Measurements from ENCODE around the gene NAV2. TPM values are rescaled to one million over a fixed set of nuclear protein-coding genes. Genes with fewer than 3 reads are reported as not detected.

The NAV2 gene
- total and polyA plus RNA-seq, 4 donors = 5.0 to 250 (median 51.4) TPM

DNA sequence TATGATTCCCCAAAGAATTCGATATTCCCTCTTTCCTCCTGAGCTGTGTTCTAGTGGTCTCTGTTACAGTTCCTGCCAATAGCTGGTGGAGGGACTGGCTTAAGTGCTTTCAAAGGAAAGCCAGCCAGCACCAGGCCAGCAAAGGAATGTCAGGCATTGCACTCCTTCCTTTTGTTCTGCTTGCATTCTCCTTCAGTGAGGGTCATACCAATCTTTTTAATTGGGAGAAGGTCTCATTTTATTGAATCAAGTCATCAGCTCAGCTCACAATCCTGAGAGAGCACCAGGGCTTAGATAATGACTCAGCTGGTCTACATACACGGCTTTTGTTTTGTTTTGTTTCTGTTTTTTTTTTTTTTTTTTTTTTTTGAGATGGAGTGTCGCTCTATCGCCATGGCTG is 222.9 kb downstream of the NAV2 start:
- WGBS, 2 donors = 8 to 9% methylated on average over 3 to 4 of the region's 4 CpGs

DNA sequence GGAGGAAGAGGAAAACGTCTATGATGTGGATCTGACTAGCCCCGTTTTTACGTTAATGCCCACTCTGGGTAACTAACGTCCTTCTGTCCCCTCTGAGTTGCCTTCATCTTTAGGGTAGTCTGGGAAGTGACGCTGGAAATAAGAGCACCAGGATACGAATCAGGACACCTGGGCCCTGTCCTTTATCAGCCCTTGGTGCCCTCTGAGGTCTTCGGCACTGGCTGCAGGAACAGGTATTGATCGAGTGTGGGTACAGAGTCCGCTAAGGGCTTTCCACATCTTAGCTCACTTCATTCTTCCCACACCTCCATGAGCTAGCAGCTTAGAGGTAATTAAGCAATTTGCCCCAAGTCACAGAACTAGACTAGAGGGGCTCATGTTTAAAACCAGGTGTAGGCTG is 223.8 kb downstream of the NAV2 start:
- Histone ChIP-seq H3K9me3 (ENCODE audit: control insufficient read depth, low read length) (no peaks in the 10 kb centered on the region), H3K36me3 (ENCODE audit: control insufficient read depth in 1 of 2, insufficient read depth in 2 of 2, low read length in 1 of 2) (peaks cover 5 to 10% of the 10 kb centered on the region in 2 donors), H3K27ac (ENCODE audit: low read depth in 1 of 2, low read length in 2 of 2) (no peak overlapping the region), H3K4me3 (ENCODE audit: low read length in 2 of 2) (no peak overlapping the region), H3K4me1 (ENCODE audit: control insufficient read depth in 1 of 2, insufficient read depth in 2 of 2, low read length in 2 of 2) (peaks cover 2 to 6% of the 10 kb centered on the region in 2 donors), H3K27me3 (ENCODE audit: control insufficient read depth in 1 of 2, insufficient read depth in 2 of 2, low read length in 1 of 2) (no peaks in the 10 kb centered on the region)
- intact Hi-C loops (cut with DNase I) = no loop called here
- no peak for DNase-seq
- WGBS, 2 donors = 83 to 84% methylated on average over 9 of the region's 9 CpGs
- no peak for ATAC-seq (ENCODE audit: low FRiP score)

More for the DNA sequence above, 222.9 kb downstream of the NAV2 start:
- Histone ChIP-seq H3K27ac (ENCODE audit: low read depth in 1 of 2, low read length in 2 of 2) (peak overlapping the region in 1 of 2 donors; percentile 34), H3K36me3 (ENCODE audit: control insufficient read depth in 1 of 2, insufficient read depth in 2 of 2, low read length in 1 of 2) (peaks cover 5 to 7% of the 10 kb centered on the region in 2 donors), H3K9me3 (ENCODE audit: control insufficient read depth, low read length) (no peaks in the 10 kb centered on the region), H3K4me1 (ENCODE audit: control insufficient read depth in 1 of 2, insufficient read depth in 2 of 2, low read length in 2 of 2) (peaks cover 4 to 12% of the 10 kb centered on the region in 2 donors), H3K27me3 (ENCODE audit: control insufficient read depth in 1 of 2, insufficient read depth in 2 of 2, low read length in 1 of 2) (no peaks in the 10 kb centered on the region), H3K4me3 (ENCODE audit: low read length in 2 of 2) (no peak overlapping the region)
- intact Hi-C loops (cut with DNase I) = no loop called here
- DNase-seq (no peak), ATAC-seq (ENCODE audit: low FRiP score) (no peak)

DNA sequence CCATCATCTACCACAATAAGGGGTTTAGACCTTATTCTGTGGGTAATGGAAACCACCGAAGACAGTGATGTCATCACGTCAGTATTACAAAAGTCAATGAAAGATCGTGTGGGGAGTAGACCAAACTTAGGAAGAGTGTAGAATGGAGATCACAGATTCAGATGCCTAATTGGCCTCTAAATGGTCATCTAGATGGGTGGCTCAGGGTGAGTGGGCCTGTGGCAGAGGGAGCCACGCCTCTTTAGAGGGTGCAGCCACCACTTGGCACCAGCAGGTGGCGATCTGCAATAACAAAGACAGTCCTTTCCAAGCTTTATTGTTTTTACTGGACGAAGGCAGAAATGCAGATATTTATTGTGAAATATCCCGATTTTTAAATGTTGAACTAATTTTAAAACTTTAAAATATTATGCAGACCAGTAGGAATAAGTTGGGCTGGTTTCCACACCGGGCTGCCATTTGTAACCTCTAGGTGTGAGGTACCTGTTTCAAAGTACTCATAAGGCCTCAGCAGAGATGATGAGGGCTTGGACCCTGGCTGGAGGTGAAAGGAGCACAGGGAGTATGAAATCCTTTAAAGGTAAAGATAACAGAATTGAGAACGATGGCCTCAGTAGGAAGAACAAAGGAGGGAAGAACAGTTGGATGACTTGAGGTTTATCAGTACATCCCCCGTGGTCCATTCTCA is 225.7 kb downstream of the NAV2 start:
- Histone ChIP-seq H3K36me3 (ENCODE audit: control insufficient read depth in 1 of 2, insufficient read depth in 2 of 2, low read length in 1 of 2) (peaks cover 5 to 17% of the 10 kb centered on the region in 2 donors), H3K4me3 (ENCODE audit: low read length in 2 of 2) (no peak overlapping the region), H3K9me3 (ENCODE audit: control insufficient read depth, low read length) (no peaks in the 10 kb centered on the region), H3K27ac (ENCODE audit: low read depth in 1 of 2, low read length in 2 of 2) (no peak overlapping the region), H3K27me3 (ENCODE audit: control insufficient read depth in 1 of 2, insufficient read depth in 2 of 2, low read length in 1 of 2) (no peaks in the 10 kb centered on the region), H3K4me1 (ENCODE audit: control insufficient read depth in 1 of 2, insufficient read depth in 2 of 2, low read length in 2 of 2) (peaks cover 2 to 6% of the 10 kb centered on the region in 2 donors)
- DNase-seq (peak; percentile 69 to 83), ATAC-seq (ENCODE audit: low FRiP score) (peak; percentile 80)
- WGBS, 2 donors = 39% methylated on average over 10 of the region's 10 CpGs
- intact Hi-C loops (cut with DNase I) = no loop called here

GRCh38 chr11:19938866-19939265 is 226.2 kb downstream of the NAV2 start:
- Histone ChIP-seq H3K27ac (ENCODE audit: low read depth in 1 of 2, low read length in 2 of 2) (no peak overlapping the region), H3K27me3 (ENCODE audit: control insufficient read depth in 1 of 2, insufficient read depth in 2 of 2, low read length in 1 of 2) (no peaks in the 10 kb centered on the region), H3K36me3 (ENCODE audit: control insufficient read depth in 1 of 2, insufficient read depth in 2 of 2, low read length in 1 of 2) (peaks cover 5 to 17% of the 10 kb centered on the region in 2 donors), H3K4me1 (ENCODE audit: control insufficient read depth in 1 of 2, insufficient read depth in 2 of 2, low read length in 2 of 2) (peaks cover 2 to 6% of the 10 kb centered on the region in 2 donors), H3K4me3 (ENCODE audit: low read length in 2 of 2) (no peak overlapping the region), H3K9me3 (ENCODE audit: control insufficient read depth, low read length) (no peaks in the 10 kb centered on the region)
- ATAC-seq (ENCODE audit: low FRiP score) = no peak
- WGBS, 2 donors = 57 to 67% methylated on average over 4 of the region's 4 CpGs
- intact Hi-C loops (cut with DNase I) = no loop called here
- no peak for DNase-seq

- no peak for ATAC-seq (ENCODE audit: low FRiP score)
- Histone ChIP-seq H3K4me3 (ENCODE audit: low read length in 2 of 2) (no peak overlapping the region), H3K4me1 (ENCODE audit: control insufficient read depth in 1 of 2, insufficient read depth in 2 of 2, low read length in 2 of 2) (peaks cover 2 to 6% of the 10 kb centered on the region in 2 donors), H3K27me3 (ENCODE audit: control insufficient read depth in 1 of 2, insufficient read depth in 2 of 2, low read length in 1 of 2) (no peaks in the 10 kb centered on the region), H3K27ac (ENCODE audit: low read depth in 1 of 2, low read length in 2 of 2) (no peak overlapping the region), H3K36me3 (ENCODE audit: control insufficient read depth in 1 of 2, insufficient read depth in 2 of 2, low read length in 1 of 2) (peaks cover 5 to 15% of the 10 kb centered on the region in 2 donors), H3K9me3 (ENCODE audit: control insufficient read depth, low read length) (no peaks in the 10 kb centered on the region)
- WGBS, 2 donors = 68 to 80% methylated on average over 9 of the region's 9 CpGs
- no peak for DNase-seq
- intact Hi-C loops (cut with DNase I) = no loop called here
Measured at GRCh38 chr11:19939415-19939929, 226.8 kb downstream of the NAV2 start.

GRCh38 chr11:19940831-19941230 is 228.2 kb downstream of the NAV2 start:
- 69 to 72% methylated on average over 6 of the region's 6 CpGs for WGBS, 2 donors
- Histone ChIP-seq H3K27ac (ENCODE audit: low read depth in 1 of 2, low read length in 2 of 2) (no peak overlapping the region), H3K36me3 (ENCODE audit: control insufficient read depth in 1 of 2, insufficient read depth in 2 of 2, low read length in 1 of 2) (peaks cover 2 to 15% of the 10 kb centered on the region in 2 donors), H3K4me3 (ENCODE audit: low read length in 2 of 2) (no peak overlapping the region), H3K4me1 (ENCODE audit: control insufficient read depth in 1 of 2, insufficient read depth in 2 of 2, low read length in 2 of 2) (no peaks in the 10 kb centered on the region), H3K27me3 (ENCODE audit: control insufficient read depth in 1 of 2, insufficient read depth in 2 of 2, low read length in 1 of 2) (no peaks in the 10 kb centered on the region), H3K9me3 (ENCODE audit: control insufficient read depth, low read length) (no peaks in the 10 kb centered on the region)
- DNase-seq (no peak), ATAC-seq (ENCODE audit: low FRiP score) (no peak)
- intact Hi-C loops (cut with DNase I) = no loop called here

DNA sequence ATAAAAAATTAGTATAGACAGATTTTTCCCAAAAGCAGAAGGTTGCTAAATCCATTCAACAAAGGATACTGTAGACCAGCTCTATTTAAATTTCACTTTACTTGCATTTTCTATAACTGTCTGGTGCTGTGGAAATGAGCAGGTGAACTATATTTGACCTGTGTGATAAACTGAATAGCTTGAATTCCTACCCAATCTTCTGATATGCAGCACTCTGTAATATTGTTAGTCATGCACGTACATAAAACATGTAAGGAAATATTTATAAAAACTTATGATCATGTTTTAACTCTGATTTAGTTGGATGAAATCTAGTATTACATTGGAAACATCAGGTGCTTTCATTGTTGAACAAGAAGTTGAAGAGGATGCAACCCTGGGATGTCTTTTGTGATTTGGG is 234.0 kb downstream of the NAV2 start:
- Histone ChIP-seq H3K27me3 (ENCODE audit: control insufficient read depth in 1 of 2, insufficient read depth in 2 of 2, low read length in 1 of 2) (no peaks in the 10 kb centered on the region), H3K27ac (ENCODE audit: low read depth in 1 of 2, low read length in 2 of 2) (no peak overlapping the region), H3K4me1 (ENCODE audit: control insufficient read depth in 1 of 2, insufficient read depth in 2 of 2, low read length in 2 of 2) (peaks cover 0 to 3% of the 10 kb centered on the region in 2 donors), H3K4me3 (ENCODE audit: low read length in 2 of 2) (no peak overlapping the region), H3K36me3 (ENCODE audit: control insufficient read depth in 1 of 2, insufficient read depth in 2 of 2, low read length in 1 of 2) (peaks cover 8 to 20% of the 10 kb centered on the region in 2 donors), H3K9me3 (ENCODE audit: control insufficient read depth, low read length) (no peaks in the 10 kb centered on the region)
- ATAC-seq (ENCODE audit: low FRiP score) (no peak), DNase-seq (no peak)
- intact Hi-C loops (cut with DNase I) = loop anchor here in 1 of 2 donors (5.0 kb wide), 1 partner anchor 181 kb away; no protein-coding TSS in a partner anchor
- 10 to 15% methylated on average over 1 of the region's 1 CpG for WGBS, 2 donors

DNA sequence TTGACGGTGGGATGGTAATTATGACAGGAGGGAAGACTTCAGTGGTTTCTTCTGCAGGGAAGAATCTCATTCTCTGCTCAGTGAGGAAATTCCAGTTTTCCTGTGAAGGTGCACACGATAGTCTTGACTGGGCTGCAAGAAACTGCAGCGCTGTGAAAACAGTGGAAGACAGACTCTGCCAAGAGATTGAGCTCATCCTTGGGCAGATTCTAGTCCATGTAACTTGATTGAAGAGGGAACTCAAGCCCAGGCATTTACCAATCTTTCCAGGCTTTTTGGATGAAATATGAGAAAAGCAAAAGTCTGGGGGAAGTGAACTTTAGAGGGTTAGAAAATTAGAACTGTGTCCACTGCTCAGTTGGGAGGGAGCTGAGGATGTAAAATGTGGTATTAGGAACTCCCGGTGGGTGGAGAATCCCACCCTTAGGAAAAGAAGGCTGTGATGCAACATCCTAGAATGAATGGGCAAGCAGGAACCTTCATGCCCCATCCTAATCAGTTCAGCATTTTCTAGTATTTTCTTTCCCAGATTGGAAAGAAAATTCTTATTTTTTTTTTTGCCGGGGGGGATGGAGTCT is 235.0 kb downstream of the NAV2 start:
- DNase-seq = no peak
- ATAC-seq (ENCODE audit: low FRiP score) = peak; percentile 47
- no peaks in the 10 kb centered on the region for H3K9me3 ChIP-seq (ENCODE audit: control insufficient read depth, low read length)
- H3K36me3 ChIP-seq (ENCODE audit: control insufficient read depth in 1 of 2, insufficient read depth in 2 of 2, low read length in 1 of 2) = peaks cover 8 to 14% of the 10 kb centered on the region in 2 donors
- intact Hi-C loops (cut with DNase I) = loop anchor here in 1 of 2 donors (5.0 kb wide), 1 partner anchor 180 kb away; no protein-coding TSS in a partner anchor
- peaks cover 0 to 3% of the 10 kb centered on the region in 2 donors for H3K4me1 ChIP-seq (ENCODE audit: control insufficient read depth in 1 of 2, insufficient read depth in 2 of 2, low read length in 2 of 2)
- H3K4me3 ChIP-seq (ENCODE audit: low read length in 2 of 2) = no peak overlapping the region
- WGBS, 2 donors = 17 to 24% methylated on average over 5 of the region's 5 CpGs
- H3K27me3 ChIP-seq (ENCODE audit: control insufficient read depth in 1 of 2, insufficient read depth in 2 of 2, low read length in 1 of 2) = no peaks in the 10 kb centered on the region
- peak overlapping the region in 1 of 2 donors; percentile 10 for H3K27ac ChIP-seq (ENCODE audit: low read depth in 1 of 2, low read length in 2 of 2)
